Psoas muscle (tissue), 8 donors: ENCODE results near the gene B3GALT6. TPM values are rescaled to one million over a fixed set of nuclear protein-coding genes. Genes with fewer than 3 reads are reported as not detected.

Experiments
- ATAC-seq, 4 donors: fragments of 200-7000 bp; cut with Tn5 transposase; one replicate each; pipeline ENCODE4 v1.9.1; 2020; ENCODE audit warnings: moderate library complexity in 3 of 4, mild to moderate bottlenecking in 2 of 4
- DNase-seq, 2 donors: peaks; one replicate each; pipeline ENCODE4 v3.0.0-alpha.2; 2020
- H3K27ac ChIP-seq: fragments of 200-600 bp; one replicate; pipeline ENCODE4 v1.8.0; 2022
- H3K27me3 ChIP-seq, 3 donors: fragments of 200-600 bp in 1 of 3; one replicate each; pipeline versions ENCODE4 v1.6.1 to v1.8.0; 2013 to 2022; ENCODE audit warnings: low read length in 2 of 3, mild to moderate bottlenecking in 2 of 3, moderate library complexity in 1 of 3; ENCODE audit not compliant: insufficient read depth in 3 of 3
- H3K36me3 ChIP-seq, 2 donors: fragments of 200-600 bp in 1 of 2; one replicate each; pipeline versions ENCODE4 v1.6.1 to v1.8.0; 2013 to 2022; ENCODE audit warnings: low read depth in 1 of 2, mild to moderate bottlenecking in 1 of 2, moderate library complexity in 1 of 2; ENCODE audit not compliant: insufficient read depth in 1 of 2
- H3K4me1 ChIP-seq: fragments of 200-600 bp; one replicate; pipeline ENCODE4 v1.8.0; 2022
- H3K4me3 ChIP-seq: fragments of 200-600 bp; one replicate; pipeline ENCODE4 v1.8.0; 2022; ENCODE audit warnings: mild to moderate bottlenecking
- H3K9me3 ChIP-seq: fragments of 200-600 bp; one replicate; pipeline ENCODE4 v1.8.0; 2022
- CTCF ChIP-seq: fragments of 200-600 bp; IDR thresholded peaks from one replicate; pipeline ENCODE4 v1.8.0; 2022; ENCODE audit warnings: antibody characterized with exemption
- WGBS, 3 donors: extraction: QIAGEN DNeasy Blood & Tissue Kit; methylation state at CpG; one replicate each; pipeline versions ENCODE4 v1.1.6 to v1.1.7; 2013; 5-methylcytosine and 5-hydroxymethylcytosine counted together
- intact Hi-C, 2 donors: fragments of 100-400 bp; cut with DNase I; formaldehyde crosslinking; loops; one replicate each; pipeline versions ENCODE4 v1.11.0 to v1.14.2; 2022
- polyA plus RNA-seq, 3 donors: library from polyadenylated mRNA; stranded (reverse); fragments of 200-250 nt; gene quantifications; one replicate each; pipeline ENCODE4 v1.2.3, GENCODE V29; 2013
- total RNA-seq, 4 donors: library from RNA; stranded (reverse); fragmentation: NEBNext Ultra II Directional in 2 of 4; extraction: Animal tissue kit (Norgen Biotek cat#: 25700) in 2 of 4; gene quantifications; one replicate each; pipeline versions ENCODE4 v1.2.1 to v1.2.4, GENCODE V29; 2021 to 2023
- donor health status: healthy with polysubstance abuse.
- donor health status: DM: no; HTN: no; CAD: no; lungs with moderate emphysema.
- donor health status: Bipolar disorder and iron deficiency.
- donor health status: healthy.
- donor health status: DM: yes; HTN: yes; CAD: no.
- donor health status: DM: no; HTN: no; CAD: no.
- donor health status: DM: no; HTN: no; CAD: no.
- donor health status: DM: yes; HTN: yes; CAD: no.

B3GALT6 gene
- total and polyA plus RNA-seq, 7 donors, result 7.7 to 30.3 (median 11.4) TPM

GRCh38 chr1:1275836-1276235 lies 43.8 kb downstream of the B3GALT6 start:
- WGBS, 3 donors, result 83 to 84% (median 84%) methylated on average over 9 of the region's 9 CpGs
- Histone ChIP-seq H3K4me1 (peaks cover 29% of the 10 kb centered on the region), H3K4me3 (no peak overlapping the region), H3K27ac (no peak overlapping the region), H3K36me3 (peaks cover 0 to 8% of the 10 kb centered on the region in 2 donors), H3K27me3 (no peaks in the 10 kb centered on the region), H3K9me3 (no peaks in the 10 kb centered on the region)
- intact Hi-C loops, result loop anchor here in 1 of 2 donors (10.0 kb wide), 1 partner anchor 241 kb away; no protein-coding TSS in a partner anchor
- DNase-seq, result no peak
- TF ChIP-seq CTCF, result no peak
- no peak for ATAC-seq

GRCh38 chr1:1278620-1279019 lies 46.6 kb downstream of the B3GALT6 start:
- ATAC-seq (no peak), DNase-seq (no peak)
- WGBS, 3 donors, result 88 to 92% (median 90%) methylated on average over 13 of the region's 13 CpGs
- Histone ChIP-seq H3K27ac (no peak overlapping the region), H3K4me3 (no peak overlapping the region), H3K4me1 (peaks cover 9% of the 10 kb centered on the region), H3K36me3 (no peaks in the 10 kb centered on the region), H3K27me3 (no peaks in the 10 kb centered on the region), H3K9me3 (no peaks in the 10 kb centered on the region)
- TF ChIP-seq CTCF, result no peak
- intact Hi-C loops, result loop anchor here in 1 of 2 donors (10.0 kb wide), 1 partner anchor 244 kb away; no protein-coding TSS in a partner anchor

- WGBS, 3 donors, result 90 to 91% (median 91%) methylated on average over 16 to 17 of the region's 17 CpGs
- no peak for TF ChIP-seq CTCF
- intact Hi-C loops, result loop anchor here in 1 of 2 donors (10.0 kb wide), 1 partner anchor 244 kb away; no protein-coding TSS in a partner anchor
- no peak overlapping the region for H3K4me3 ChIP-seq
- H3K27me3 ChIP-seq, result no peaks in the 10 kb centered on the region
- ATAC-seq, result no peak
- no peak for DNase-seq
- H3K27ac ChIP-seq, result no peak overlapping the region
- no peaks in the 10 kb centered on the region for H3K9me3 ChIP-seq
- H3K36me3 ChIP-seq, result no peaks in the 10 kb centered on the region
- H3K4me1 ChIP-seq, result peaks cover 9% of the 10 kb centered on the region
Measured at GRCh38 chr1:1279028-1279427, 47.0 kb downstream of the B3GALT6 start.

GRCh38 chr1:1280782-1281481 lies 48.9 kb downstream of the B3GALT6 start:
- no peak for TF ChIP-seq CTCF
- no peak overlapping the region for H3K27ac ChIP-seq
- DNase-seq (no peak), ATAC-seq (no peak)
- H3K4me1 ChIP-seq, result no peaks in the 10 kb centered on the region
- intact Hi-C loops, result no loop called here
- no peak overlapping the region for H3K4me3 ChIP-seq
- WGBS, 3 donors, result 80 to 88% (median 87%) methylated on average over 20 to 21 of the region's 21 CpGs
- H3K36me3 ChIP-seq, result no peaks in the 10 kb centered on the region
- peaks cover 0 to 15% (median under 1%) of the 10 kb centered on the region in 3 donors for H3K27me3 ChIP-seq
- H3K9me3 ChIP-seq, result no peaks in the 10 kb centered on the region
